Common myeloid progenitor, CD34-positive (primary cell): ENCODE data around the gene LRRC32. TPM values are rescaled to one million over a fixed set of nuclear protein-coding genes. Genes with fewer than 3 reads are reported as not detected.

Experiments used
- CTCF ChIA-PET: fragments of 350-600 bp; sonication (Branson Sonifier 250); formaldehyde crosslinking; loops from one replicate; lab custom pipeline; 2021; ENCODE audit warnings: antibody characterized with exemption; lab: Charles Lee
- POLR2A ChIA-PET: fragments of 350-600 bp; sonication (Branson Sonifier 250); formaldehyde crosslinking; loops from one replicate; lab custom pipeline; 2021; ENCODE audit warnings: antibody characterized with exemption; lab: Charles Lee
- DNase-seq, 3 donors: peaks; one replicate each; pipeline versions ENCODE4 v3.0.0 to v3.0.0-alpha.2; 2013
- H3K27ac ChIP-seq, 2 experiments: 1 replicate in 1 of 2; 2 replicates in 1 of 2; pipeline ENCODE4 v1.7.0; 2013; ENCODE audit warnings: inconsistent platforms in 2 of 2, low read length in 2 of 2, mild to moderate bottlenecking in 2 of 2, low read depth in 1 of 2, moderate library complexity in 1 of 2; ENCODE audit not compliant: severe bottlenecking in 2 of 2, insufficient read depth in 1 of 2, poor library complexity in 1 of 2
- H3K27me3 ChIP-seq, 5 experiments: replicated peaks in 2 of 5; 1 replicate in 3 of 5; 2 replicates in 2 of 5; pipeline versions ENCODE4 v1.6.1 to v1.7.0; 2013; ENCODE audit warnings: low read length in 4 of 5, mild to moderate bottlenecking in 2 of 5, moderate library complexity in 2 of 5, inconsistent platforms in 1 of 5; ENCODE audit not compliant: insufficient read depth in 5 of 5, control insufficient read depth in 4 of 5
- H3K36me3 ChIP-seq, 4 experiments: 1 replicate in 2 of 4; 2 replicates in 2 of 4; pipeline versions ENCODE4 v1.6.1 to v1.7.0; 2013; ENCODE audit warnings: low read length in 3 of 4, control low read depth in 1 of 4, mild to moderate bottlenecking in 1 of 4; ENCODE audit not compliant: control insufficient read depth in 4 of 4, insufficient read depth in 4 of 4
- H3K4me1 ChIP-seq, 4 experiments: 1 replicate in 3 of 4; 2 replicates in 1 of 4; pipeline versions ENCODE4 v1.6.1 to v1.7.1; 2013; ENCODE audit warnings: low read length in 3 of 4, mild to moderate bottlenecking in 3 of 4, control low read depth in 1 of 4, inconsistent platforms in 1 of 4, moderate library complexity in 1 of 4; ENCODE audit not compliant: control insufficient read depth in 4 of 4, insufficient read depth in 4 of 4; ENCODE audit errors: control extremely low read depth in 1 of 4
- H3K4me3 ChIP-seq, 7 experiments: 1 replicate in 4 of 7; 2 replicates in 3 of 7; pipeline versions ENCODE4 v1.5.1 to v1.7.0; 2013; ENCODE audit warnings: mild to moderate bottlenecking in 7 of 7, low read length in 6 of 7, moderate library complexity in 6 of 7, inconsistent platforms in 2 of 7, low read depth in 2 of 7, control low read depth in 1 of 7; ENCODE audit not compliant: insufficient read depth in 4 of 7, control insufficient read depth in 1 of 7; ENCODE audit errors: extremely low read depth in 1 of 7
- H3K9me3 ChIP-seq, 5 experiments: 1 replicate in 4 of 5; 2 replicates in 1 of 5; pipeline versions ENCODE4 v1.6.1 to v1.7.1; 2013; ENCODE audit warnings: low read length in 4 of 5, mild to moderate bottlenecking in 2 of 5, inconsistent platforms in 1 of 5, low read depth in 1 of 5, moderate library complexity in 1 of 5; ENCODE audit not compliant: control insufficient read depth in 4 of 5, insufficient read depth in 2 of 5; ENCODE audit errors: control extremely low read depth in 1 of 5
- WGBS: methylation state at CpG from one replicate; pipeline ENCODE4 v1.1.5; 2013; ENCODE audit not compliant: insufficient coverage; 5-methylcytosine and 5-hydroxymethylcytosine counted together
- polyA plus RNA-seq: library from polyadenylated mRNA; unstranded; fragments of 120-200 nt; gene quantifications from one replicate; pipeline ENCODE4 v1.2.1, GENCODE V29; 2013

LRRC32 gene, protein sequence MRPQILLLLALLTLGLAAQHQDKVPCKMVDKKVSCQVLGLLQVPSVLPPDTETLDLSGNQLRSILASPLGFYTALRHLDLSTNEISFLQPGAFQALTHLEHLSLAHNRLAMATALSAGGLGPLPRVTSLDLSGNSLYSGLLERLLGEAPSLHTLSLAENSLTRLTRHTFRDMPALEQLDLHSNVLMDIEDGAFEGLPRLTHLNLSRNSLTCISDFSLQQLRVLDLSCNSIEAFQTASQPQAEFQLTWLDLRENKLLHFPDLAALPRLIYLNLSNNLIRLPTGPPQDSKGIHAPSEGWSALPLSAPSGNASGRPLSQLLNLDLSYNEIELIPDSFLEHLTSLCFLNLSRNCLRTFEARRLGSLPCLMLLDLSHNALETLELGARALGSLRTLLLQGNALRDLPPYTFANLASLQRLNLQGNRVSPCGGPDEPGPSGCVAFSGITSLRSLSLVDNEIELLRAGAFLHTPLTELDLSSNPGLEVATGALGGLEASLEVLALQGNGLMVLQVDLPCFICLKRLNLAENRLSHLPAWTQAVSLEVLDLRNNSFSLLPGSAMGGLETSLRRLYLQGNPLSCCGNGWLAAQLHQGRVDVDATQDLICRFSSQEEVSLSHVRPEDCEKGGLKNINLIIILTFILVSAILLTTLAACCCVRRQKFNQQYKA
- polyA plus RNA-seq, result 0.53 TPM

- Histone ChIP-seq H3K9me3 (no peaks in the 10 kb centered on the region), H3K4me1 (peaks cover 8 to 55% (median 36%) of the 10 kb centered on the region in 4 experiments), H3K36me3 (no peaks in the 10 kb centered on the region), H3K4me3 (peak within 1 kb of the TSS in 5 of 7 experiments; percentile 13 to 61 (median 52)), H3K27ac (no peak within 1 kb of the TSS), H3K27me3 (peaks cover 0 to 32% (median 10%) of the 10 kb centered on the region in 5 experiments)
- ChIA-PET POLR2A (interaction anchor here (1.9 kb wide), 1 partner anchor 44 kb away, joined by 4 read pairs; no protein-coding TSS in a partner anchor), CTCF (interaction anchor here (0.9 to 20.0 kb wide), 11 partner anchors 8 to 94 kb away, joined by 3 to 192 read pairs (median 5); no protein-coding TSS in a partner anchor)
- WGBS, result 0% methylated on average over 44 of the region's 82 CpGs
- peak in 2 of 3 donors; percentile 74 to 82 for DNase-seq
Observed at GRCh38 chr11:76670485-76671236, at the start of gene LRRC32. LRRC32 (minus strand) TSS chr11:76670747; CDS start chr11:76665954, 4,793 bp downstream.

DNA sequence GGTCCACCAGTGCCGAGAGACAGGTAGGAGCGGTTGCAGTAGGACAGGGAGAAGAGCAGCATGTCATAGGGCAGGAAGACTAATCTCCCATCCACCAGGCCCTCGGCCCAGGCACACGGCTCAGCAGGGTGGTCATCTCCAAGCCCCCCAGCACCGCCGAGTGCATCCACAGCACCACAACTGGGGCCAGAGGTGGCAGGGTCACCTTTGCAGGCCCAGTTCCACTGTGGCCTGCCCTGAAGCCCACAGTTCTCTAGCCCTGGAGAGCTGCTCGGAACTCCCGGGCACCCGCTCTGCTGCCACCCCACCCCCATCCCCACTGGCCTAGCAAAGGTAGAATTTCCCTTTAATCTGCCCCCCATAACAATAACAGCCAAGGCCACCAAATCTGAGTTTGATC, 49.1 kb upstream of the LRRC32 start:
- DNase-seq, result no peak
- H3K4me1 ChIP-seq, result peaks cover 0 to 3% (median 1%) of the 10 kb centered on the region in 4 experiments
- no peaks in the 10 kb centered on the region for H3K36me3 ChIP-seq
- no peak overlapping the region for H3K27ac ChIP-seq
- ChIA-PET POLR2A (no interaction called here), CTCF (interaction anchor here (1.1 to 6.4 kb wide), 4 partner anchors 14 to 120 kb away, joined by 3 to 41 read pairs (median 12); no protein-coding TSS in a partner anchor)
- no peaks in the 10 kb centered on the region for H3K9me3 ChIP-seq
- no peak overlapping the region for H3K4me3 ChIP-seq
- H3K27me3 ChIP-seq, result peaks cover 0 to 14% (median 4%) of the 10 kb centered on the region in 5 experiments
- WGBS, result 100% methylated on average over 5 of the region's 9 CpGs

- WGBS, result 97% methylated on average over 12 of the region's 19 CpGs
- DNase-seq, result no peak
- Histone ChIP-seq H3K27ac (no peak overlapping the region), H3K27me3 (peaks cover 0 to 14% (median 4%) of the 10 kb centered on the region in 5 experiments), H3K4me3 (no peak overlapping the region), H3K36me3 (no peaks in the 10 kb centered on the region), H3K9me3 (no peaks in the 10 kb centered on the region), H3K4me1 (peaks cover 0 to 3% (median 1%) of the 10 kb centered on the region in 4 experiments)
- ChIA-PET CTCF (no interaction called here), POLR2A (no interaction called here)
Observed at GRCh38 chr11:76719281-76719680, 48.7 kb upstream of the LRRC32 start.

DNA sequence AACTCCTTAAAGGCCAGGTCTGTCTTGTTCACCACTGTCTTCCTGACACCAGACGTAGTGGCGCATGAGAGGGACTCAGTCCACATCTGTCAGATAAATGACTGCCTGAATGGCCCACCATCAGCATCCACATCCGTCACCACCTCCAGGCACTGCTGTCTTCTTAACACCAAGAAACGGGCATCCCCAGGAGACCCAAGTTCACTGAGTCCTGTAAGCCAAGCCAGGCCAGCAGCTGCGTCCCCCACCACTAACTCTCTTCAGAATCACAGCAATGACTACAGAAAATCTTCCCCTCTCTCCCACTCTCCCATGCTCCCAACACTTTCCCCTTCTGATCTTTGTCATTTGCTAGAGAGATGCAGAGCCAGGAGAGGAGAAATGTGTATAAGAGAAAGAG, 47.3 kb upstream of the LRRC32 start:
- no peaks in the 10 kb centered on the region for H3K9me3 ChIP-seq
- H3K36me3 ChIP-seq, result no peaks in the 10 kb centered on the region
- H3K4me3 ChIP-seq, result no peak overlapping the region
- no peak overlapping the region for H3K27ac ChIP-seq
- H3K27me3 ChIP-seq, result peaks cover 0 to 7% (median 4%) of the 10 kb centered on the region in 5 experiments
- DNase-seq, result no peak
- CTCF ChIA-PET, result interaction anchor here (0.9 to 1.5 kb wide), 2 partner anchors 14 to 119 kb away, joined by 4 read pairs; no protein-coding TSS in a partner anchor
- 90% methylated on average over 2 of the region's 5 CpGs for WGBS
- POLR2A ChIA-PET, result no interaction called here
- peaks cover 0 to 3% (median 1%) of the 10 kb centered on the region in 4 experiments for H3K4me1 ChIP-seq

- ChIA-PET POLR2A (no interaction called here), CTCF (interaction anchor here (0.9 to 1.5 kb wide), 3 partner anchors 14 to 328 kb away, joined by 3 to 4 read pairs (median 4); no protein-coding TSS in a partner anchor)
- no peak for DNase-seq
- H3K9me3 ChIP-seq, result no peaks in the 10 kb centered on the region
- no peaks in the 10 kb centered on the region for H3K36me3 ChIP-seq
- no peak overlapping the region for H3K4me3 ChIP-seq
- peaks cover 0 to 3% (median 1%) of the 10 kb centered on the region in 4 experiments for H3K4me1 ChIP-seq
- H3K27ac ChIP-seq, result no peak overlapping the region
- 98% methylated on average over 4 of the region's 4 CpGs for WGBS
- peaks cover 0 to 4% (median 3%) of the 10 kb centered on the region in 5 experiments for H3K27me3 ChIP-seq
Observed at GRCh38 chr11:76717369-76717768, 46.8 kb upstream of the LRRC32 start.

DNA sequence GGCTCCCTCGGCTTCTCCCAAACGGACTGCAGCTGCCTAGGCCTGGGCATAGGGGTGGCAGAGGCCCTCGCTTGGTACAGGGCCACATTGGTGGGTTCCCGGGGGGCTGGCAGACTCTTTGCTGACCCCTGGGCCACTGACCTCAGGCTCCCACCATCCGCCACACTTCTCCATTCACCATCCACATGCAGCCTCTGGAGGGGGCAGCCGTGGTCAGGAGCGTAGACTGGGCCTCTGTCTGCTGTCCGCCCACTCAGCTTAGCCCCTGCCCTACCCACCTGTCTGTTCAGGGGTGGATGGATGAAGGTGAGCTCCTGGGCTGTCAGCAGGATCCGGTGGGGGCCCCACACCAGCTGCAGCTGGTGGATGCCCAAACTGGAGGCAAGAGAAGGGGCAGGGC, 45.7 kb upstream of the LRRC32 start:
- CTCF ChIA-PET, result interaction anchor here (1.0 to 1.8 kb wide), 4 partner anchors 10 to 106 kb away, joined by 3 to 5 read pairs (median 4); no protein-coding TSS in a partner anchor
- WGBS, result 97% methylated on average over 6 of the region's 9 CpGs
- peaks cover 0 to 3% (median 0%) of the 10 kb centered on the region in 5 experiments for H3K27me3 ChIP-seq
- POLR2A ChIA-PET, result no interaction called here
- no peaks in the 10 kb centered on the region for H3K9me3 ChIP-seq
- no peak for DNase-seq
- no peaks in the 10 kb centered on the region for H3K36me3 ChIP-seq
- no peak overlapping the region for H3K4me3 ChIP-seq
- no peak overlapping the region for H3K27ac ChIP-seq
- no peaks in the 10 kb centered on the region for H3K4me1 ChIP-seq
